ENCODE data around the gene SERPINE2. TPM values are rescaled to one million over a fixed set of nuclear protein-coding genes. Genes with fewer than 3 reads are reported as not detected.
A peak's percentile ranks its signal among the peaks of the same experiment; 100 is the strongest.

The SERPINE2 gene
- total RNA-seq, 1 experiment from 2014 or later: 380 TPM

GRCh38 chr2:223949241-223949840 is 89.7 kb downstream of the SERPINE2 start:
- Histone ChIP-seq H3K4me3 (ENCODE audit: low read depth, low read length, poor library complexity, severe bottlenecking) (no peak overlapping the region), H3K27ac (ENCODE audit: low read depth, low read length, poor library complexity, severe bottlenecking) (no peak overlapping the region), H3K4me1 (ENCODE audit: insufficient read depth, low read length, poor library complexity, severe bottlenecking) (peaks cover 28% of the 10 kb centered on the region), H3K27me3 (replicated peaks; ENCODE audit: insufficient read depth, low read depth, low read length, poor library complexity) (no peaks in the 10 kb centered on the region), H3K36me3 (ENCODE audit: insufficient read depth, low read length, poor library complexity, severe bottlenecking) (no peaks in the 10 kb centered on the region), H3K9me3 (ENCODE audit: low read depth, low read length, poor library complexity, severe bottlenecking) (no peaks in the 10 kb centered on the region)
- TF ChIP-seq EZH2 (IDR thresholded peaks at IDR 0.05; ENCODE audit: borderline replicate concordance, low read depth, low read length, poor library complexity, severe bottlenecking): no peak
- TF ChIP-seq, protein P1, sequence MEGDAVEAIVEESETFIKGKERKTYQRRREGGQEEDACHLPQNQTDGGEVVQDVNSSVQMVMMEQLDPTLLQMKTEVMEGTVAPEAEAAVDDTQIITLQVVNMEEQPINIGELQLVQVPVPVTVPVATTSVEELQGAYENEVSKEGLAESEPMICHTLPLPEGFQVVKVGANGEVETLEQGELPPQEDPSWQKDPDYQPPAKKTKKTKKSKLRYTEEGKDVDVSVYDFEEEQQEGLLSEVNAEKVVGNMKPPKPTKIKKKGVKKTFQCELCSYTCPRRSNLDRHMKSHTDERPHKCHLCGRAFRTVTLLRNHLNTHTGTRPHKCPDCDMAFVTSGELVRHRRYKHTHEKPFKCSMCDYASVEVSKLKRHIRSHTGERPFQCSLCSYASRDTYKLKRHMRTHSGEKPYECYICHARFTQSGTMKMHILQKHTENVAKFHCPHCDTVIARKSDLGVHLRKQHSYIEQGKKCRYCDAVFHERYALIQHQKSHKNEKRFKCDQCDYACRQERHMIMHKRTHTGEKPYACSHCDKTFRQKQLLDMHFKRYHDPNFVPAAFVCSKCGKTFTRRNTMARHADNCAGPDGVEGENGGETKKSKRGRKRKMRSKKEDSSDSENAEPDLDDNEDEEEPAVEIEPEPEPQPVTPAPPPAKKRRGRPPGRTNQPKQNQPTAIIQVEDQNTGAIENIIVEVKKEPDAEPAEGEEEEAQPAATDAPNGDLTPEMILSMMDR (conservative IDR thresholded peaks at IDR 0.05; ENCODE audit: low read depth, low read length): no peak
- CTCF ChIA-PET: no interaction called here
- no peak for DNase-seq (ENCODE audit: low spot score)
- intact Hi-C loops (cut with micrococcal nuclease; ENCODE audit: unreplicated experiment): no loop called here
- no TSS peak for BruUV-seq (replicated peaks)
- POLR2A ChIA-PET (ENCODE audit: low non-redundant PET): no interaction called here

DNA sequence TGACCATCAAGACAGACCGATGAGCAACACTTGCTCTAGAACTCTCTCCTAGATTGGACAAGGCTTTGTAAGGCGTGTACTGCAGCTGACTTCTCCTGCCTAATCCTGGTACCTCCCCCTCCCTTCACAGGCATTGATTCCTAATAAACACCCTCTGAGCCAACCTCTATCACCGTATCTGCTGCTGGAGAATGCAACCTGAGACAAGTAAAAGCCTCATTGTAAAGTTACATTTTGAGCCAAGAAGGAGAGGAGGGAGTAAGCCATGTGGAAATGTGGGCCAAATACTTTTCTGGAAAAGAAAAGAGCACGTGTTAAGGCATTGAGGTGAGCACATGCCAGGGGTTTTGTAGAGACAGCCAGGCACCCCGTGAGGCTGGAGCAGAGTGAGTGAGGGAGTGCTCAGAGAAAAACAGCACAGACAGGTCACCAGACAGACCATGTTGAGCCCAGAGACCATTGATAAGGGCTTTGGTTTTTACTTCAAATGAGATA is 91.3 kb downstream of the SERPINE2 start:
- intact Hi-C loops (cut with micrococcal nuclease; ENCODE audit: unreplicated experiment): no loop called here
- no peaks in the 10 kb centered on the region for H3K36me3 ChIP-seq (ENCODE audit: insufficient read depth, low read length, poor library complexity, severe bottlenecking)
- H3K4me3 ChIP-seq (ENCODE audit: low read depth, low read length, poor library complexity, severe bottlenecking): no peak overlapping the region
- BruUV-seq (replicated peaks): no TSS peak
- no peaks in the 10 kb centered on the region for H3K27me3 ChIP-seq (replicated peaks; ENCODE audit: insufficient read depth, low read depth, low read length, poor library complexity)
- TF ChIP-seq, protein P1 (conservative IDR thresholded peaks at IDR 0.05; ENCODE audit: low read depth, low read length): no peak
- no peak for TF ChIP-seq EZH2 (IDR thresholded peaks at IDR 0.05; ENCODE audit: borderline replicate concordance, low read depth, low read length, poor library complexity, severe bottlenecking)
- no peak overlapping the region for H3K27ac ChIP-seq (ENCODE audit: low read depth, low read length, poor library complexity, severe bottlenecking)
- ChIA-PET CTCF (no interaction called here), POLR2A (ENCODE audit: low non-redundant PET) (no interaction called here)
- H3K9me3 ChIP-seq (ENCODE audit: low read depth, low read length, poor library complexity, severe bottlenecking): no peaks in the 10 kb centered on the region
- H3K4me1 ChIP-seq (ENCODE audit: insufficient read depth, low read length, poor library complexity, severe bottlenecking): peaks cover 26% of the 10 kb centered on the region
- no peak for DNase-seq (ENCODE audit: low spot score)

GRCh38 chr2:223945755-223946154 is 93.3 kb downstream of the SERPINE2 start:
- no peak for DNase-seq (ENCODE audit: low spot score)
- TF ChIP-seq, protein P1 (conservative IDR thresholded peaks at IDR 0.05; ENCODE audit: low read depth, low read length): no peak
- TF ChIP-seq EZH2 (IDR thresholded peaks at IDR 0.05; ENCODE audit: borderline replicate concordance, low read depth, low read length, poor library complexity, severe bottlenecking): no peak
- Histone ChIP-seq H3K9me3 (ENCODE audit: low read depth, low read length, poor library complexity, severe bottlenecking) (no peaks in the 10 kb centered on the region), H3K27me3 (replicated peaks; ENCODE audit: insufficient read depth, low read depth, low read length, poor library complexity) (no peaks in the 10 kb centered on the region), H3K4me1 (ENCODE audit: insufficient read depth, low read length, poor library complexity, severe bottlenecking) (peaks cover 24% of the 10 kb centered on the region), H3K36me3 (ENCODE audit: insufficient read depth, low read length, poor library complexity, severe bottlenecking) (no peaks in the 10 kb centered on the region), H3K27ac (ENCODE audit: low read depth, low read length, poor library complexity, severe bottlenecking) (no peak overlapping the region), H3K4me3 (ENCODE audit: low read depth, low read length, poor library complexity, severe bottlenecking) (peak overlapping the region; percentile 97)
- intact Hi-C loops (cut with micrococcal nuclease; ENCODE audit: unreplicated experiment): no loop called here
- no TSS peak for BruUV-seq (replicated peaks)
- CTCF ChIA-PET: no interaction called here
- POLR2A ChIA-PET (ENCODE audit: low non-redundant PET): no interaction called here

All from A673 (cell line).